H9 (cell line): ENCODE measurements around the gene EFNB2. TPM values are rescaled to one million over a fixed set of nuclear protein-coding genes. Genes with fewer than 3 reads are reported as not detected.

ENCODE experiments used
- DNase-seq: peaks from one replicate; pipeline ENCODE4 v3.0.0-alpha.2; 2017
- H2AFZ ChIP-seq: one replicate; pipeline ENCODE4 v1.6.1; 2013; ENCODE audit warnings: mild to moderate bottlenecking, low read length, control low read depth, moderate library complexity
- H2AK5ac ChIP-seq: 2 replicates; pipeline ENCODE4 v1.6.1; 2013; ENCODE audit warnings: low read length, control low read depth, mixed read lengths; ENCODE audit not compliant: insufficient read length
- H2BK120ac ChIP-seq: one replicate; pipeline ENCODE4 v1.6.1; 2013; ENCODE audit warnings: low read depth, mild to moderate bottlenecking, low read length, control low read depth, inconsistent platforms; ENCODE audit not compliant: poor library complexity, severe bottlenecking
- H2BK12ac ChIP-seq: 2 replicates; pipeline ENCODE4 v1.6.1; 2013; ENCODE audit warnings: low read length, control low read depth, mixed read lengths, low read depth; ENCODE audit not compliant: insufficient read length
- H2BK15ac ChIP-seq: 2 replicates; pipeline ENCODE4 v1.6.1; 2013; ENCODE audit warnings: low read depth, low read length, control low read depth
- H2BK20ac ChIP-seq: one replicate; pipeline ENCODE4 v1.6.1; 2013; ENCODE audit warnings: low read depth, mild to moderate bottlenecking, low read length, control low read depth, inconsistent platforms; ENCODE audit not compliant: poor library complexity, severe bottlenecking
- H2BK5ac ChIP-seq: 2 replicates; pipeline ENCODE4 v1.6.1; 2013; ENCODE audit warnings: low read length, control low read depth, mixed read lengths; ENCODE audit not compliant: insufficient read length
- H3K14ac ChIP-seq: 2 replicates; pipeline ENCODE4 v1.6.1; 2013; ENCODE audit warnings: low read length, control low read depth; ENCODE audit not compliant: insufficient read depth
- H3K18ac ChIP-seq: 2 replicates; pipeline ENCODE4 v1.6.1; 2013; ENCODE audit warnings: low read depth, mild to moderate bottlenecking, mixed read lengths, low read length, control low read depth; ENCODE audit not compliant: insufficient read length
- H3K23ac ChIP-seq: 2 replicates; pipeline ENCODE4 v1.6.1; 2013; ENCODE audit warnings: low read length, control low read depth, mixed read lengths, low read depth; ENCODE audit not compliant: insufficient read length
- H3K23me2 ChIP-seq: 2 replicates; pipeline ENCODE4 v1.6.1; 2013; ENCODE audit warnings: low read depth, mild to moderate bottlenecking, mixed read lengths, low read length, control low read depth; ENCODE audit not compliant: insufficient read length, poor library complexity, severe bottlenecking
- H3K27ac ChIP-seq: 2 replicates; pipeline ENCODE4 v1.5.1; 2013; ENCODE audit warnings: low read length, control low read depth, mixed read lengths, low read depth; ENCODE audit not compliant: insufficient read length
- H3K27me3 ChIP-seq: 2 replicates; pipeline ENCODE4 v1.6.1; 2013; ENCODE audit warnings: low read length, control low read depth, inconsistent platforms; ENCODE audit not compliant: insufficient read depth
- H3K4ac ChIP-seq: 2 replicates; pipeline ENCODE4 v1.6.1; 2013; ENCODE audit warnings: low read depth, mild to moderate bottlenecking, control low read depth, inconsistent platforms, low read length, moderate library complexity
- H3K4me1 ChIP-seq: 2 replicates; pipeline ENCODE4 v1.6.1; 2013; ENCODE audit warnings: low read length, control low read depth, inconsistent platforms; ENCODE audit not compliant: insufficient read depth
- H3K4me2 ChIP-seq: 2 replicates; pipeline ENCODE4 v1.6.1; 2013; ENCODE audit warnings: low read length, control low read depth, mixed read lengths; ENCODE audit not compliant: insufficient read length, insufficient read depth
- H3K56ac ChIP-seq: 2 replicates; pipeline ENCODE4 v1.6.1; 2013; ENCODE audit warnings: low read depth, mild to moderate bottlenecking, mixed read lengths, low read length, control low read depth; ENCODE audit not compliant: insufficient read length
- H3K79me1 ChIP-seq: 2 replicates; pipeline ENCODE4 v1.6.1; 2013; ENCODE audit warnings: low read depth, mild to moderate bottlenecking, moderate library complexity, low read length, control low read depth, inconsistent platforms; ENCODE audit not compliant: insufficient read depth, poor library complexity, severe bottlenecking
- H3K79me2 ChIP-seq: 2 replicates; pipeline ENCODE4 v1.6.1; 2013; ENCODE audit warnings: low read length, control low read depth, inconsistent platforms; ENCODE audit not compliant: insufficient read depth
- H3K9ac ChIP-seq: 2 replicates; pipeline ENCODE4 v1.6.1; 2013; ENCODE audit warnings: low read length, control low read depth, mixed read lengths; ENCODE audit not compliant: insufficient read length; ENCODE audit errors: extremely low read depth
- H3K9me3 ChIP-seq: one replicate; pipeline ENCODE4 v1.6.1; 2013; ENCODE audit warnings: low read depth, low read length, inconsistent platforms; ENCODE audit not compliant: control insufficient read depth
- H3T11ph ChIP-seq: one replicate; pipeline ENCODE4 v1.6.1; 2013; ENCODE audit warnings: mild to moderate bottlenecking, low read length, control low read depth, inconsistent platforms
- H4K20me1 ChIP-seq: one replicate; pipeline ENCODE4 v1.6.1; 2013; ENCODE audit not compliant: control insufficient read depth, insufficient read length, insufficient read depth
- H4K5ac ChIP-seq: 2 replicates; pipeline ENCODE4 v1.6.1; 2013; ENCODE audit warnings: low read depth, mild to moderate bottlenecking, mixed read lengths, low read length, control low read depth; ENCODE audit not compliant: insufficient read length
- H4K8ac ChIP-seq: replicated peaks from 2 replicates; pipeline ENCODE4 v1.6.1; 2013; ENCODE audit warnings: low read length, control low read depth, mixed read lengths, low read depth; ENCODE audit not compliant: insufficient read length
- H4K91ac ChIP-seq: 2 replicates; pipeline ENCODE4 v1.6.1; 2013; ENCODE audit warnings: low read depth, mild to moderate bottlenecking, moderate library complexity, mixed read lengths, low read length, control low read depth; ENCODE audit not compliant: insufficient read length
- H3K27ac Mint-ChIP-seq, 3 experiments: 2 replicates in 2 of 3; 3 replicates in 1 of 3; pipeline ENCODE4 v1.8.0; 2020 to 2021; ENCODE audit warnings: mixed read lengths in 3 of 3, mild to moderate bottlenecking in 1 of 3, moderate library complexity in 1 of 3
- H3K27me3 Mint-ChIP-seq: 2 replicates; pipeline ENCODE4 v1.8.0; 2021; ENCODE audit warnings: low read depth, mild to moderate bottlenecking, moderate library complexity, mixed read lengths
- H3K36me3 Mint-ChIP-seq, 3 experiments: 2 replicates in 2 of 3; 3 replicates in 1 of 3; pipeline ENCODE4 v1.8.0; 2020 to 2021; ENCODE audit warnings: low read depth in 3 of 3, mixed read lengths in 3 of 3; ENCODE audit not compliant: insufficient read depth in 1 of 3
- H3K4me1 Mint-ChIP-seq, 2 experiments: 2 replicates each; pipeline ENCODE4 v1.8.0; 2020; ENCODE audit warnings: mixed read lengths in 2 of 2
- H3K4me3 Mint-ChIP-seq, 2 experiments: 2 replicates in 1 of 2; 3 replicates in 1 of 2; pipeline ENCODE4 v1.8.0; 2020 to 2021; ENCODE audit warnings: mild to moderate bottlenecking in 2 of 2, mixed read lengths in 2 of 2, moderate library complexity in 1 of 2
- H3K9me3 Mint-ChIP-seq, 2 experiments: 2 replicates in 1 of 2; 3 replicates in 1 of 2; pipeline ENCODE4 v1.8.0; 2020; ENCODE audit warnings: mild to moderate bottlenecking in 2 of 2, mixed read lengths in 2 of 2, moderate library complexity in 1 of 2
- CTCF ChIP-seq: fragments of 200-600 bp; sonication (generic); conservative IDR thresholded peaks from 3 replicates; pipeline ENCODE4 v1.8.0; 2021; ENCODE audit warnings: antibody characterized with exemption, mild to moderate bottlenecking
- WGBS: extraction: QIAGEN DNeasy Blood & Tissue Kit; methylation state at CpG from one replicate; pipeline ENCODE4 v1.1.7; 2013; ENCODE audit warnings: missing lambda C conversion rate, low lambda C conversion rate, mixed read lengths; ENCODE audit not compliant: insufficient read length; ENCODE audit errors: extremely low coverage; 5-methylcytosine and 5-hydroxymethylcytosine counted together
- total RNA-seq: library from RNA; stranded (reverse); gene quantifications from 2 replicates; pipeline ENCODE4 v1.2.1, GENCODE V29; 2021

EFNB2 gene
- total RNA-seq, 1 experiment from 2014 or later: 12.7 TPM

GRCh38 chr13:106499896-106500295 lies 35.6 kb downstream of the EFNB2 start:
- peak overlapping the region; percentile 24 for H3K18ac ChIP-seq
- H3K36me3 Mint-ChIP-seq: peaks cover 0 to 3% (median under 1%) of the 10 kb centered on the region in 3 experiments; a peak in 3 of 7 replicates
- no peak overlapping the region for H2BK5ac ChIP-seq
- no peaks in the 10 kb centered on the region for H3K27me3 Mint-ChIP-seq
- H3K4me1 Mint-ChIP-seq: peaks cover 38 to 41% of the 10 kb centered on the region in 2 experiments
- no peak overlapping the region for H4K5ac ChIP-seq
- no peak overlapping the region for H3K27ac ChIP-seq
- H3K56ac ChIP-seq: no peak overlapping the region
- no peak overlapping the region for H4K8ac ChIP-seq
- no peak overlapping the region for H2BK20ac ChIP-seq
- WGBS: no CpG with 5 or more reads among the region's 4 CpGs
- no peaks in the 10 kb centered on the region for H4K20me1 ChIP-seq
- H3K79me2 ChIP-seq: peaks cover 3% of the 10 kb centered on the region; the same call in 1 of the 2 replicates
- no peak for TF ChIP-seq CTCF
- H3K79me1 ChIP-seq: no peaks in the 10 kb centered on the region
- H2AFZ ChIP-seq: no peak overlapping the region
- H3K9ac ChIP-seq: no peak overlapping the region
- H2AK5ac ChIP-seq: no peak overlapping the region
- no peaks in the 10 kb centered on the region for H3K9me3 ChIP-seq
- no peak overlapping the region for H2BK12ac ChIP-seq
- H3K9me3 Mint-ChIP-seq: no peaks in the 10 kb centered on the region
- no peak overlapping the region for H2BK120ac ChIP-seq
- no peak overlapping the region for H3K4me3 Mint-ChIP-seq
- peak overlapping the region; percentile 12 for H3K23ac ChIP-seq
- H4K91ac ChIP-seq: no peak overlapping the region
- no peak overlapping the region for H3K4ac ChIP-seq
- H3K27me3 ChIP-seq: no peaks in the 10 kb centered on the region
- H3K14ac ChIP-seq: no peak overlapping the region
- H3K27ac Mint-ChIP-seq: no peak overlapping the region
- no peak overlapping the region for H2BK15ac ChIP-seq
- no peak overlapping the region for H3T11ph ChIP-seq
- no peaks in the 10 kb centered on the region for H3K23me2 ChIP-seq
- DNase-seq: no peak
- peaks cover 3% of the 10 kb centered on the region; the same call in 1 of the 2 replicates for H3K4me1 ChIP-seq
- H3K4me2 ChIP-seq: no peak overlapping the region
